Uterus (tissue), 4 donors: ENCODE data around the gene CARD11. TPM values are rescaled to one million over a fixed set of nuclear protein-coding genes. Genes with fewer than 3 reads are reported as not detected.
"Not testable (repeated sequence)": the region's sequence is repeated elsewhere in the genome, so short reads cannot be mapped to it uniquely, and the experiment has no call there.

Source experiments
- DNase-seq, 2 donors: peaks; one replicate each; pipeline ENCODE4 v3.0.0-alpha.2; 2019 to 2020
- H3K27ac ChIP-seq, 2 donors: fragments of 200-600 bp; sonication (generic); 1 replicate in 1 of 2; 2 replicates in 1 of 2; pipeline ENCODE4 v1.5.1; 2016 to 2018
- H3K27me3 ChIP-seq, 2 donors: fragments of 200-600 bp; sonication (generic); one replicate each; pipeline ENCODE4 v1.5.1; 2018 to 2019; ENCODE audit warnings: control low read depth in 1 of 2
- H3K36me3 ChIP-seq, 2 donors: fragments of 200-600 bp; sonication (generic); one replicate each; pipeline ENCODE4 v1.5.1; 2019; ENCODE audit warnings: control low read depth in 1 of 2
- H3K4me1 ChIP-seq, 2 donors: fragments of 200-600 bp; sonication (generic); one replicate each; pipeline ENCODE4 v1.5.1; 2018 to 2019; ENCODE audit warnings: control low read depth in 1 of 2
- H3K4me3 ChIP-seq, 2 donors: fragments of 200-600 bp; sonication (generic); 1 replicate in 1 of 2; 2 replicates in 1 of 2; pipeline ENCODE4 v1.5.1; 2018 to 2019; ENCODE audit warnings: mild to moderate bottlenecking in 1 of 2
- H3K9me3 ChIP-seq, 2 donors: fragments of 200-600 bp; sonication (generic); one replicate each; pipeline ENCODE4 v1.5.1; 2019; ENCODE audit warnings: control low read depth in 1 of 2
- CTCF ChIP-seq, 4 experiments: fragments of 200-600 bp in 2 of 4; fragments of 450-650 bp in 2 of 4; sonication (generic) in 2 of 4; IDR thresholded peaks; one replicate each; pipeline ENCODE4 v1.5.1; 2016 to 2019; ENCODE audit warnings: antibody characterized with exemption in 4 of 4, mild to moderate bottlenecking in 2 of 4, moderate library complexity in 1 of 4
- POLR2A ChIP-seq, 2 donors: fragments of 450-650 bp; IDR thresholded peaks; one replicate each; pipeline ENCODE4 v1.6.1; 2016; ENCODE audit warnings: antibody characterized with exemption in 2 of 2, mild to moderate bottlenecking in 1 of 2, moderate library complexity in 1 of 2
- intact Hi-C: fragments of 100-400 bp; cut with DNase I; formaldehyde crosslinking; loops from one replicate; pipeline ENCODE4 v1.15.1; 2023; ENCODE audit warnings: low total_unique reads
- total RNA-seq, 4 donors: library from RNA; depleted of rRNA in 3 of 4; stranded (reverse); fragments of >200 nt in 3 of 4; gene quantifications; one replicate each; pipeline versions ENCODE4 v1.1.0 to v1.2.4, GENCODE V29; 2014 to 2023
- donor health status: DM: yes; HTN: yes; CAD: no.

Gene CARD11
- total RNA-seq, 4 donors from 2014 or later = 0.95 to 1.0 TPM; not detected in 2

- DNase-seq = no peak
- intact Hi-C loops = no loop called here
- no peak for TF ChIP-seq POLR2A (IDR thresholded peaks at IDR 0.05)
- no peak for TF ChIP-seq CTCF (IDR thresholded peaks at IDR 0.05)
Observed at GRCh38 chr7:3039787-3040186, 3.9 kb downstream of the CARD11 start.

GRCh38 chr7:3038011-3038410, 5.7 kb downstream of the CARD11 start:
- H3K4me3 ChIP-seq, H3K27me3 ChIP-seq, H3K9me3 ChIP-seq, intact Hi-C loops, H3K36me3 ChIP-seq, DNase-seq, H3K4me1 ChIP-seq, H3K27ac ChIP-seq: not testable (repeated sequence)

More at GRCh38 chr7:3039787-3040186, 3.9 kb downstream of the CARD11 start:
- Histone ChIP-seq H3K4me1 (no peaks in the 10 kb centered on the region), H3K9me3 (no peaks in the 10 kb centered on the region), H3K4me3 (no peak overlapping the region), H3K36me3 (no peaks in the 10 kb centered on the region), H3K27me3 (no peaks in the 10 kb centered on the region), H3K27ac (no peak overlapping the region)

- intact Hi-C loops = no loop called here
- Histone ChIP-seq H3K4me1 (no peaks in the 10 kb centered on the region), H3K9me3 (no peaks in the 10 kb centered on the region), H3K27ac (no peak overlapping the region), H3K4me3 (no peak overlapping the region), H3K36me3 (no peaks in the 10 kb centered on the region), H3K27me3 (no peaks in the 10 kb centered on the region)
- TF ChIP-seq POLR2A (IDR thresholded peaks at IDR 0.05) (no peak), CTCF (IDR thresholded peaks at IDR 0.05) (no peak)
- no peak for DNase-seq
Observed at GRCh38 chr7:3037259-3037658, 6.4 kb downstream of the CARD11 start.

GRCh38 chr7:3034591-3035150, 9.0 kb downstream of the CARD11 start:
- intact Hi-C loops = no loop called here
- no peaks in the 10 kb centered on the region for H3K36me3 ChIP-seq
- H3K9me3 ChIP-seq = no peaks in the 10 kb centered on the region
- H3K4me3 ChIP-seq = no peak overlapping the region
- no peaks in the 10 kb centered on the region for H3K4me1 ChIP-seq
- no peak overlapping the region for H3K27ac ChIP-seq
- TF ChIP-seq CTCF (IDR thresholded peaks at IDR 0.05) = no peak
- TF ChIP-seq POLR2A (IDR thresholded peaks at IDR 0.05) = no peak
- H3K27me3 ChIP-seq = no peaks in the 10 kb centered on the region
- no peak for DNase-seq

- no peak overlapping the region for H3K27ac ChIP-seq
- H3K27me3 ChIP-seq = no peaks in the 10 kb centered on the region
- H3K4me3 ChIP-seq = no peak overlapping the region
- no peaks in the 10 kb centered on the region for H3K4me1 ChIP-seq
- intact Hi-C loops = no loop called here
- TF ChIP-seq CTCF (IDR thresholded peaks at IDR 0.05) (no peak), POLR2A (IDR thresholded peaks at IDR 0.05) (no peak)
- H3K9me3 ChIP-seq = no peaks in the 10 kb centered on the region
- no peak for DNase-seq
- H3K36me3 ChIP-seq = no peaks in the 10 kb centered on the region
Observed at GRCh38 chr7:3033581-3033980, 10.1 kb downstream of the CARD11 start.

- Histone ChIP-seq H3K4me3 (no peak overlapping the region), H3K4me1 (no peaks in the 10 kb centered on the region), H3K9me3 (no peaks in the 10 kb centered on the region), H3K36me3 (no peaks in the 10 kb centered on the region), H3K27ac (no peak overlapping the region), H3K27me3 (no peaks in the 10 kb centered on the region)
- TF ChIP-seq POLR2A (IDR thresholded peaks at IDR 0.05) = no peak
- TF ChIP-seq CTCF (IDR thresholded peaks at IDR 0.05) = no peak
- intact Hi-C loops = no loop called here
- DNase-seq = no peak
Observed at GRCh38 chr7:3033136-3033535, 10.5 kb downstream of the CARD11 start.
